Liver (tissue), 9 donors: Measurements from ENCODE around the gene EBF3. TPM values are rescaled to one million over a fixed set of nuclear protein-coding genes. Genes with fewer than 3 reads are reported as not detected.

ENCODE experiments used
- DNase-seq: peaks from one replicate; pipeline ENCODE4 v3.0.0-alpha.2; 2017; ENCODE audit warnings: low spot score
- H3K27ac ChIP-seq, 2 donors: one replicate each; pipeline ENCODE4 v1.7.0; 2013; ENCODE audit warnings: inconsistent platforms in 2 of 2, low read length in 2 of 2, control low read depth in 1 of 2, low read depth in 1 of 2, mild to moderate bottlenecking in 1 of 2
- H3K27me3 ChIP-seq, 4 donors: one replicate each; pipeline versions ENCODE4 v1.6.1 to v1.7.0; 2013; ENCODE audit warnings: low read length in 3 of 4, inconsistent platforms in 1 of 4, mild to moderate bottlenecking in 1 of 4, moderate library complexity in 1 of 4; ENCODE audit not compliant: control insufficient read depth in 4 of 4, insufficient read depth in 4 of 4
- H3K36me3 ChIP-seq, 4 donors: one replicate each; pipeline versions ENCODE4 v1.6.1 to v1.7.0; 2013; ENCODE audit warnings: low read length in 3 of 4, mild to moderate bottlenecking in 3 of 4, low read depth in 1 of 4, moderate library complexity in 1 of 4; ENCODE audit not compliant: control insufficient read depth in 4 of 4, insufficient read depth in 3 of 4
- H3K4me1 ChIP-seq, 4 donors: one replicate each; pipeline versions ENCODE4 v1.6.1 to v1.7.0; 2013; ENCODE audit warnings: low read length in 3 of 4, mild to moderate bottlenecking in 3 of 4, moderate library complexity in 1 of 4; ENCODE audit not compliant: control insufficient read depth in 4 of 4, insufficient read depth in 4 of 4
- H3K4me3 ChIP-seq, 3 donors: one replicate each; pipeline versions ENCODE4 v1.6.1 to v1.7.0; 2013; ENCODE audit warnings: low read length in 3 of 3, control low read depth in 1 of 3, low read depth in 1 of 3, mild to moderate bottlenecking in 1 of 3
- H3K9ac ChIP-seq, 2 donors: one replicate each; pipeline ENCODE4 v1.7.0; 2013; ENCODE audit warnings: low read length in 2 of 2, mild to moderate bottlenecking in 2 of 2, moderate library complexity in 2 of 2, control low read depth in 1 of 2, low read depth in 1 of 2
- H3K9me3 ChIP-seq, 4 donors: one replicate each; pipeline versions ENCODE4 v1.6.1 to v1.7.0; 2013; ENCODE audit warnings: low read length in 3 of 4; ENCODE audit not compliant: control insufficient read depth in 4 of 4
- CTCF ChIP-seq: fragments of 150-350 bp; IDR thresholded peaks from 2 replicates; pipeline ENCODE4 v1.5.1; 2017; ENCODE audit warnings: improper control_type of control experiment, low read depth, low read length; ENCODE audit not compliant: missing input control
- EGR1 ChIP-seq, 2 donors: IDR thresholded peaks; 2 replicates each; pipeline ENCODE4 v1.6.1; 2016 to 2018; ENCODE audit warnings: antibody characterized with exemption in 2 of 2, low read depth in 2 of 2
- FOXA1 ChIP-seq: IDR thresholded peaks from 2 replicates; pipeline ENCODE4 v1.6.1; 2016; ENCODE audit warnings: antibody characterized with exemption
- FOXA2 ChIP-seq: IDR thresholded peaks from 2 replicates; pipeline ENCODE4 v1.6.1; 2016; ENCODE audit warnings: antibody characterized with exemption
- GABPA ChIP-seq, 2 donors: IDR thresholded peaks in 1 of 2; conservative IDR thresholded peaks in 1 of 2; 2 replicates each; pipeline ENCODE4 v1.6.1; 2016; ENCODE audit warnings: antibody characterized with exemption in 2 of 2, mild to moderate bottlenecking in 1 of 2, moderate library complexity in 1 of 2
- HNF4A ChIP-seq, 2 donors: conservative IDR thresholded peaks; 2 replicates each; pipeline ENCODE4 v1.6.1; 2016; ENCODE audit warnings: antibody characterized with exemption in 2 of 2, mild to moderate bottlenecking in 2 of 2
- JUND ChIP-seq, 2 donors: IDR thresholded peaks; 2 replicates each; pipeline ENCODE4 v1.6.1; 2016; ENCODE audit warnings: antibody characterized with exemption in 2 of 2
- NR2F2 ChIP-seq: IDR thresholded peaks from 2 replicates; pipeline ENCODE4 v1.6.1; 2016; ENCODE audit warnings: antibody characterized with exemption
- RAD21 ChIP-seq, 2 donors: IDR thresholded peaks; 2 replicates each; pipeline ENCODE4 v1.6.1; 2016; ENCODE audit warnings: antibody characterized with exemption in 2 of 2, mild to moderate bottlenecking in 2 of 2
- REST ChIP-seq: IDR thresholded peaks from 2 replicates; pipeline ENCODE4 v1.6.1; 2016; ENCODE audit warnings: antibody characterized with exemption, mild to moderate bottlenecking
- RXRA ChIP-seq, 2 donors: IDR thresholded peaks; 2 replicates each; pipeline ENCODE4 v1.6.1; 2017 to 2018; ENCODE audit warnings: antibody characterized with exemption in 2 of 2, mild to moderate bottlenecking in 1 of 2
- SP1 ChIP-seq: IDR thresholded peaks from 2 replicates; pipeline ENCODE4 v1.6.1; 2018; ENCODE audit warnings: antibody characterized with exemption, mild to moderate bottlenecking
- TAF1 ChIP-seq: conservative IDR thresholded peaks from 2 replicates; pipeline ENCODE4 v1.6.1; 2016; ENCODE audit warnings: antibody characterized with exemption, mild to moderate bottlenecking
- YY1 ChIP-seq: IDR thresholded peaks from 2 replicates; pipeline ENCODE4 v1.6.1; 2016; ENCODE audit warnings: antibody characterized with exemption, mild to moderate bottlenecking
- ZBTB33 ChIP-seq: IDR thresholded peaks from 2 replicates; pipeline ENCODE4 v1.6.1; 2016; ENCODE audit warnings: antibody characterized with exemption
- WGBS: extraction: QIAGEN DNeasy Blood & Tissue Kit; methylation state at CpG from one replicate; pipeline ENCODE4 v1.1.7; 2013; 5-methylcytosine and 5-hydroxymethylcytosine counted together
- polyA plus RNA-seq, 2 donors: library from polyadenylated mRNA; stranded (reverse) in 1 of 2; unstranded in 1 of 2; fragments of 200-250 nt in 1 of 2; fragments of >200 nt in 1 of 2; fragmentation: Nextera tagmentation in 1 of 2; extraction: Ambion mirVana in 1 of 2; gene quantifications; one replicate each; pipeline versions ENCODE4 v1.2.1 to v1.2.3, GENCODE V29; 2013 to 2015
- total RNA-seq, 2 donors: library from RNA; depleted of rRNA; stranded (reverse); fragments of >200 nt; gene quantifications; one replicate each; pipeline ENCODE4 v1.2.3, GENCODE V29; 2014
- donor health status: healthy.
- donor health status: healthy.
- donor health status: healthy.
- donor health status: healthy.
- donor health status: healthy.

EBF3 gene
- total and polyA plus RNA-seq, 4 donors, result 0.02 to 0.08 TPM; not detected in 2

- no peak overlapping the region for H3K27ac ChIP-seq
- no peak for DNase-seq
- TF ChIP-seq FOXA1, result no peak
- H3K27me3 ChIP-seq, result peaks cover 8 to 47% (median 30%) of the 10 kb centered on the region in 4 donors
- H3K36me3 ChIP-seq, result no peaks in the 10 kb centered on the region
- WGBS, result 17% methylated on average over 18 of the region's 18 CpGs
- H3K9ac ChIP-seq, result no peak overlapping the region
- no peak overlapping the region for H3K4me3 ChIP-seq
- H3K4me1 ChIP-seq, result peaks cover 2 to 19% (median 10%) of the 10 kb centered on the region in 4 donors
- peaks cover 0 to 3% (median 0%) of the 10 kb centered on the region in 4 donors for H3K9me3 ChIP-seq
These were observed 7.0 kb downstream of the EBF3 start for GRCh38 chr10:129956876-129957673.

- DNase-seq, result no peak
- Histone ChIP-seq H3K9ac (no peak overlapping the region), H3K27me3 (peaks cover 11 to 41% (median 29%) of the 10 kb centered on the region in 4 donors), H3K9me3 (peaks cover 0 to 3% (median 0%) of the 10 kb centered on the region in 4 donors), H3K27ac (no peak overlapping the region), H3K4me3 (no peak overlapping the region), H3K36me3 (no peaks in the 10 kb centered on the region), H3K4me1 (peaks cover 2 to 19% (median 10%) of the 10 kb centered on the region in 4 donors)
- TF ChIP-seq YY1 (no peak), EGR1 (IDR thresholded peaks at IDR 0.05; ENCODE audit: low read depth in 2 of 2) (no peak), RXRA (IDR thresholded peaks at IDR 0.05) (no peak), NR2F2 (no peak), GABPA (IDR thresholded peaks at IDR 0.05 in 1 of 2, conservative IDR thresholded peaks at IDR 0.05 in 1 of 2) (no peak), SP1 (no peak), HNF4A (conservative IDR thresholded peaks at IDR 0.05) (no peak), TAF1 (no peak), JUND (IDR thresholded peaks at IDR 0.05) (no peak), CTCF (no peak), RAD21 (IDR thresholded peaks at IDR 0.05) (no peak), REST (no peak), ZBTB33 (no peak), FOXA2 (no peak)
- 27% methylated on average over 9 of the region's 9 CpGs for WGBS
These were observed 7.8 kb downstream of the EBF3 start for GRCh38 chr10:129956286-129956670.
